Stimulated activated naive CD8-positive, alpha-beta T cell treated with anti-CD3 and anti-CD28 coated beads, Interleukin-15, Interleukin-2, amounts not matched to agents 100 U/mL and 50 U/mL, for 24 hours (primary cell): ENCODE results near the gene IPO4.

Source experiments
- ATAC-seq: fragments of 150-1000 bp; cut with Tn5 transposase; one replicate; pipeline ENCODE4 v1.10.0; 2021
- DNase-seq: peaks from one replicate; pipeline ENCODE4 v3.0.0; 2021

IPO4 gene

GRCh38 chr14:24176599-24176998 is 12.0 kb downstream of the IPO4 start:
- no peak for ATAC-seq
- DNase-seq, result no peak

GRCh38 chr14:24172871-24173281 is 15.7 kb downstream of the IPO4 start:
- no peak for DNase-seq
- no peak for ATAC-seq

- ATAC-seq (no peak), DNase-seq (no peak)
These were observed 16.3 kb downstream of the IPO4 start for GRCh38 chr14:24172261-24172860.

GRCh38 chr14:24171422-24172260 is 17.0 kb downstream of the IPO4 start, which contains the start of gene REC8:
Gene REC8, plus strand, starts transcription at chr14:24172080. Its CDS starts 473 bp downstream, at chr14:24172553.
- ATAC-seq (peak; percentile 88), DNase-seq (peak; percentile 82)

- DNase-seq, result no peak
- no peak for ATAC-seq
These were observed 21.0 kb downstream of the IPO4 start for GRCh38 chr14:24167469-24168114.

- DNase-seq, result no peak
- no peak for ATAC-seq
These were observed 22.8 kb downstream of the IPO4 start for GRCh38 chr14:24165785-24166184.

- DNase-seq (no peak), ATAC-seq (no peak)
These were observed 24.1 kb downstream of the IPO4 start for GRCh38 chr14:24164518-24164991.

- DNase-seq (peak; percentile 37), ATAC-seq (peak; percentile 21)
These were observed 26.5 kb downstream of the IPO4 start for GRCh38 chr14:24162093-24162492.

- DNase-seq, result peak; percentile 98
- ATAC-seq, result peak; percentile 88
These were observed 27.5 kb downstream of the IPO4 start, which contains the start of gene IRF9 for GRCh38 chr14:24160850-24161804. Gene IRF9, plus strand, starts transcription at chr14:24161265. Its CDS starts 880 bp downstream, at chr14:24162145.

GRCh38 chr14:24160499-24160849 is 28.1 kb downstream of the IPO4 start:
- DNase-seq (no peak), ATAC-seq (no peak)

GRCh38 chr14:24159777-24160498 is 28.7 kb downstream of the IPO4 start:
- DNase-seq (no peak), ATAC-seq (no peak)

GRCh38 chr14:24157331-24157730 is 31.3 kb downstream of the IPO4 start:
- no peak for DNase-seq
- no peak for ATAC-seq

- no peak for DNase-seq
- no peak for ATAC-seq
These were observed 31.8 kb downstream of the IPO4 start for GRCh38 chr14:24156840-24157239.

- ATAC-seq (no peak), DNase-seq (no peak)
These were observed 33.5 kb downstream of the IPO4 start for GRCh38 chr14:24155100-24155499.

- no peak for ATAC-seq
- no peak for DNase-seq
These were observed 37.1 kb downstream of the IPO4 start for GRCh38 chr14:24151404-24152080.

- DNase-seq (no peak), ATAC-seq (no peak)
These were observed 37.6 kb downstream of the IPO4 start for GRCh38 chr14:24150993-24151392.

- DNase-seq (no peak), ATAC-seq (no peak)
These were observed 38.0 kb downstream of the IPO4 start for GRCh38 chr14:24150567-24150966.

- ATAC-seq (no peak), DNase-seq (no peak)
These were observed 38.6 kb downstream of the IPO4 start for GRCh38 chr14:24150061-24150460.

GRCh38 chr14:24149302-24149969 is 39.2 kb downstream of the IPO4 start:
- no peak for ATAC-seq
- no peak for DNase-seq
